Limb (tissue), 2 donors: ENCODE results near the gene DENND1A.
"Not testable (repeated sequence)": the region's sequence is repeated elsewhere in the genome, so short reads cannot be mapped to it uniquely, and the experiment has no call there.

ENCODE experiments used
- DNase-seq, 2 donors: peaks; one replicate each; pipeline ENCODE4 v3.0.0-alpha.2; 2016; ENCODE audit errors: extremely low spot score in 2 of 2

Gene DENND1A

DNA sequence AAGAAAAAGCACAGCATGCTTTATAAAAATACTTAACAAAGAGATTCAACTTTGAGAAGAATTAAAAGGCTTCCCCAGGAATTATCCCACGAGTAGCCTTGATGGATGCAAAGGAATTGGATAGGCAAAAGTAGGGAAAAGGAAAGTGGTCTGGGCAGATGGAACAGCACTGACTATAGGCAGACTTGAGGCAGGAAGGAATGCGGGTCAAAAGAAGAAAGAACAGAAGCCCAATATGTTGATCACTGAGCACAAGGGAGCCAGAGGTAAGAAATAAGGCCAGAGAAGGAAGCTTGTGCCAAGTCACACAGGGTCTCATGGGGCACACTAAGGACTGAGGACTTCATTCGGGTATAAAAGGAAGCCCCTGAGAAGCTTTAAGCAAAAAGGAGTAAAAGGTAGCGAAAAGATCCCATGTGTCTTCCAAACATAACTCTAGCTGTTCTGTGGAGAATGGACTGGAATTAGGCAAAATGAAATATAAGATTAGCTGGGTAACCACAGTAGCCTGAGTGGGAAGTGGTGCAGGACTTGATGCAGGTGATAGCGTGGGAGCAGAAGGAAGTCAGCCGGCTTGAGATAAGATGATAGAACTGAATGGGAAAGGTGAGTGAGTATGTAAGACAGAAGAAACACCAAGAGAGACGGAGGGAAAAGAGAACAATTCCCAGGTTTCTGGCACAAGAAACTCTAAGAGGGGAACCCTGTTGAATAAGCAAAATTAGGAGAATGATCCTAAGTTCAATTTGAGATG lies 106.6 kb downstream of the DENND1A start:
- no peak for DNase-seq

DNA sequence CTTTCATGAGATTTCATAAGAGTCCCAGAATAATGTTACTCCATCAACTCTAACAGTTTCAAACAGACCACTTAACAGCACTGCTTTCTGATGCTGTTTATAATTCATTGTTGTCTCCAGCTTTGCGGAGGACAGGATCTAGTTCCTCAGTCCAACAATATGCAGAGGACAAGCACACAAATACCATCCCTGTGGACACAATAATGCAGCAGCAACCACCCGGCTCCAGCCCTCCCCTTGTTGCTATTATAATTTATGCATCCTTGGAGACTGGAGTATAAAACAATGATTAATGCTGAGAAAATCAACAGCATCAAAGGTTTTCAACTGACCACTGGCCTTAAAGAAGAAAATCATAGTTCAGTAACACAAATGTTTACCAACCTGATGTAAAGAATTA lies 108.3 kb downstream of the DENND1A start:
- DNase-seq, result no peak

DNA sequence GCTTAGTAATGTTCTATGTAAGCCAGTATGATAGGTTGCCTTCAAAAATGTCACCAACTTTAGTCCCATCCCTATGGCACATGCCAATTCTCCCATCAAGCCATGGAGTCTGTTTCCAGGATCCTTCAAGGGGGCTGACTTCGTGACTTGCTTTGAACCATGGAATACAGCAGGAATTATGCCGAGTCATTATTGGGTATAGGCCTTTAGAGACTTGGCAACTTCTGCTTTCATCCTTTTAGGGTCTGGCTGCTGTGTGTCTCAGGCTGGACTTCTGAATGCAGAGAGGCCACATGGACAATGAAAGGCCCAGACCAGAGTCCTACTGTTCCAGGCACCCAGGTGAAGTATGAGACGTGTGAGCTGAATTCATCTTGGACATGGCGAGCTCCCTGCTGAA lies 109.8 kb downstream of the DENND1A start:
- DNase-seq, result no peak

DNA sequence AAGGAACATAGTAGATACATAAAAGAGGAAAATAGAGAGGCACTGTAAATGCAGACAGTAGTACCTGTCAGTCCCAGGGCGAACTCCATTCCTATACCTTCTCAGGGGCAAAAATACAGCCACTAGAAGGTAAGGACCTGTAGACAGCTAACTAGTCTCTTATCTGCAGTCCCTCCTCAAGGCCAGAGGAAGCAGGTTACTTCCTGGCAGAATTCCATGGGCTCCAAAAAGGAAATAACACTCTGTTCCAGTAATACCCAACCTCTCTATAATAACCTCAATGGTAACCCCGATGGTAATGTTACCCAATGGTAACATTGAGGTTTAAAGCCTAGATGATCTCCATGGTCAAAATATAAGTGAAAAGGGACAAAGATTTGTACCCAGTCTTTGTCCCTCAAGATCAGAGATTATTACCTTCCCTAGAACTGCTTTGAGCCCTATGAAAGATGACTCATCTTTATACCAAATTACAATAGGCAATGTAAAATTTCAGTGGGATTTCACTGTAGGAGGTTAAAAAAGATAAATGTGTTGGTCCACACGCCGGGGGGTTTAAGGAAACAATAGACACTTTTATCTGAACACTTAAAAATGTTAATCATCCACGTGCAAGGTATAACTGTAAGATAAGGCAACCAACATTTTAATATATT lies 113.0 kb downstream of the DENND1A start:
- DNase-seq, result no peak

DNA sequence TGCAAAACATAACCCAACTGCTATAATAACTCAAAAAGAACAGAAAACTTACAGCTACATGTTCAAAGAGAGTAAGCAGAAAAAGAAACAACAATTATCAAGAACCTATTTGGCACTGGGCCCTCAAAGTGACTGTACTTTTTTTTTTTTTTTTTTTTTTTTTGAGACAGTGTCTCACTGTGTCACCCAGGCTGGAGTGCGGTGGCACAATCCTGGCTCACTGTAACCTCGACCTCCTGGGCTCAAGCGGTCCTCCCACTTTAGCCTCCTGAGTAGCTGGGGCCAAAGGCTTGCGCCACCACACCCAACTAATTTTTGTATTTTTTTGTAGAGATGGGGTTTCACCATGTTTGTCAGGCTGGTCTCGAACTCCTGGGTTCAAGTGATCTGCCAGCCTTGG lies 114.1 kb downstream of the DENND1A start:
- DNase-seq, result not testable (repeated sequence)

DNA sequence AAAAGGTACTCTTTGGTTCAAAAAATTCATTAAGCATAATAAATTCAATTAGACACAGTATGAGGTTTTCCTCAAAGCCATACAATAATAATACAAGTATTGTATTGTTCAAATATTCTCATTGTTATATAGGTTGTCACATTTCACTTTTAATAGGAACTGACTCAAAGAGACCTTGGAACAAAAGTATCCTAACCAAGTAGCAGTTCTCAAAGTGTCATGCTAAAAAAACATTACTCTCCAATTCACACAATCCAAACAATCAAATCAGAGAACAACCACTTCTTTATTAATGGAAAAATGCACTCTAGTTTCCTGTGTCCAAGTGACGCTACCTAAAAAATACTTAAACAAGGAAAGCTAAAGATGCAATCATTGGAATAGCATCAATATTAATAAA lies 115.4 kb downstream of the DENND1A start:
- DNase-seq, result no peak

DNA sequence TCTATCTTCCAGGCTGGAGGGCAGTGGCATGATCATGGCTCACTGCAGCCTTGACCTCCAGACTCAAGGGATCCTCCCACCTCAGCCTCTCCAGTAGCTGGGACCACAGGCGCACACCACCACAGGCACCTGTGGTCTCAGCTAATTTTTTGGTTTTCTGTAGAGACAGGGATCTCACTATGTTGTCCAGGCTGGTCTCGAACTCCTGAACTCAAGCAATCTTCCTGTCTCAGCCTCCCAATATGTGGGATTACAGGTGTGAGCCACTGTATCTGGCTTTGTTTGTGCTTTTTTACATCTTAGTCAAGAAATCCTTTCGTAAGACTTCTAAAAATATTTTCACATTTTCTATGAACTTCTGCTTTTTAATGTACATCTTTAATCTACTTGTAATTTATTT lies 116.9 kb downstream of the DENND1A start:
- DNase-seq, result no peak

DNA sequence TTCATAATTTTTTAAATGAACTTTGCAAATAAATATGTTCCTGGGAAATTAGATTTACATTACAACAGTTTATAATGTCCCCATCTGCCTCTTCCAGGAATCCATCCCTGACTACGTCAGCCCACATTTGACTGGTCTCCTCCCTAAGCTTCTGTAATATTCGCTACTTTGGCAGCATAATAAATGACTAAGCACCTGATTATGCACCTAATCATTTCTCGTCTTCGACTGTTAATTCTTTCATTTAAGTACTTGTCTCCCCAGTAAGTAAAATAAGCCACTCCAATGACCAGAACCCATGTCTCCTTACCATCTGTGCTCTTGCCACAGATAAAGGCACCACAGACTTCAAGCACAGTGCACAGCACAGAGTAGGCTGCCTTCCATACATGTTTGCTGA lies 122.7 kb downstream of the DENND1A start:
- no peak for DNase-seq

DNA sequence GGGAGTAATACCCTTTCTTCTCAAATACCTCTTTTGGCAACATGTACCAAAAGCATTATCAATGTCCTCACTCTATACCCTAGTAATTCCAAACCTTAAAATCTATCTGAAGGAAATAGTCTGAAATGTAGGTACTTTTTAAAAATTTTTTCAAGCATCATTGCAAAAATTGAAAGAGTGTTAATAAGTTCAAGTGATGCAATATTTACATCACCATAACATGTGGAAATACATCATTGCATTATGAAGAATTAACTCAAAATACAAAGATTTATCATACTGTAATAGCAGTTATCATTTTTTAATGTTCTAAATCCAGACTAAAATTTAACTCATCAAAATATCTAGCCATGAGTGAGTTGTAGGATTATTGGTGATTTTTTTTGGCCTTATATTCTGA lies 123.1 kb downstream of the DENND1A start:
- no peak for DNase-seq

DNA sequence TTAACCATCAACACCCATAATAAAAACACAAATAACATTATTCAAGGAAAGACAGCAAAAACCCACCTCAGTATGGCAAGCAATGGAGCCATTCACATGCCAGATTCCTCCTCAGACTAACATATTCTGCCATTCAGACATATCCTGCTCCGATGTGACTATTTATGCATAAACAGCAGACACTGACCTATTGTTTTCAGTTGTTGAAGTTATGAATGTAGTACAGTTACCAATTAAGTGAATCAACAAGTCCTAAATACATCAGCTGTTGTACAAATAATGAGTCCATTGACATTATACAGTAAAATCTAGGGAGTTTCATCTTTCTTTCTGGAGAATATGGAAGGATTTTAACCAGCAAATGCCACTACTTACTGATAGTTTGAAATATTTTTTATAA lies 131.7 kb downstream of the DENND1A start:
- DNase-seq, result no peak

DNA sequence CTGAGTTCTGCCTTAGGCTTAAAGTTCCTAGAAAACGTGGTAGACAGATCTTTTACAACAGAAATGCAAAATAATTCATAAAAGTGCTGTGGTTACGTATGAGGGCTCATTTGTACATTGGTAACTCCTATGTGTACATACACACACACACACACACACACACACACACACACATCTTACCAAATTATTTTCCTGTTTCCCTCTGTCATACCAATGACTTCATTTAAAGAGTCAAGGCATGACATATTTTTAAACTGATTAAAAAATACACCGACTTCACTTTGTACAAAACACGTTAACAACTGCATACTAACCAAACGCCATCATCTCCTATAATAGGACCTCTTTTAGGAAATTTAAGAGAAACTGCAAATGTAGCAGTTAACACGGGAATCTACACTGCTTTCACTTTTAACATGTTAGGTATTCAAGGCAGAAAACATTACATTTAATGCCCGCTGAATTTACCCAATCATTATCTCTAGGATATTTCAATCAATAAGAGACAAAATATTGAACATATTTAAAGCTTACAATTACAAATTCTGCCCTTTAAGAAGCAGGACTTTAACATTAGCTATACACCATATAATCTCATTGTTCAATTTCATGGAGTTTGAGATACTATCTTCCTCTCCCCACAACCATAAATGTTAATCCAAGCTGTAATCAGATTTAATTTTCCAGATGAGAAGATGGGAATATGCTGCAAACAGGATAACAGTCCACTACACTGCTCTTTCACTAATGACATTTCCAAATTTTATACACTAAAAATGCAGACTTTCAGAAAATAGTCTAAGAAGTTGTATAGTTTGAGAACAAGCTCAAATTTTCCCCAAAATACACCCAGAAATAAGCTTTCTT lies 133.1 kb downstream of the DENND1A start:
- DNase-seq, result no peak

DNA sequence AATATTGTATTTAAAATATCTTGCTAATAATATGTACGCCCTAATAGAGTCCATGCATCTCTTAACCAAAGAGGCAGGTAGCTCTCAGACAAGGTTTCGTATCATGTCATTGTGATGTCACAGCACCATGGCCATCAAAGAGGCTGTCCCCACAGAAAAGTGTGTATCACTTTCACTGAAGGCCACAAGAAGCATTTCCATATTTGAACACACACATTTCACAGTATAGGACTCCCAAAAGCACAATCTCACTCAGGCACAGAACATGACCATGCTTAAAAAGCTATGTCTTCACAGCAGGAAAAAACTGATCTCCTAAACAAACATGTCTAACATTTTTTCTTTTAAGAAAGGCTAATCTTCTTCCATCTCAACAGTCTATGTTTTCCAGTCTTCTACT lies 133.8 kb downstream of the DENND1A start:
- no peak for DNase-seq

DNA sequence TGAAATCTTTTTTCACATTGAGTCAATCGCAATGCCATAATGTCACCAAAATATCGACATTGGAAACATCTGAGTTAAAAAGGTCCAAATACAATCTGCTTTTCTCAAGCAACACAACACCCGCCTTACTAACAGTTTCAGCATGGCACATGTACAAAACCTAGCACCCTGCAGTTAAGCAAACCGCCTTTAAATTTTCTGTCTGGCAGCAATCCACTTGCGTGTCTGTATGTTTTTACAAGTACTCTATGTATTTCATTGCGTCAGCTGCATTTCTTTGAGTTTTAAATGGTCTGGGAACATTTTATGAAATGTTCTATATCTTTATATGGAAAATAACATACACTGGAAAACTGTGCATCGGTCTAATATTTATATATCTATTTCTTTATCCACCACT lies 134.6 kb downstream of the DENND1A start:
- peak in 1 of 2 donors; percentile 21 for DNase-seq

DNA sequence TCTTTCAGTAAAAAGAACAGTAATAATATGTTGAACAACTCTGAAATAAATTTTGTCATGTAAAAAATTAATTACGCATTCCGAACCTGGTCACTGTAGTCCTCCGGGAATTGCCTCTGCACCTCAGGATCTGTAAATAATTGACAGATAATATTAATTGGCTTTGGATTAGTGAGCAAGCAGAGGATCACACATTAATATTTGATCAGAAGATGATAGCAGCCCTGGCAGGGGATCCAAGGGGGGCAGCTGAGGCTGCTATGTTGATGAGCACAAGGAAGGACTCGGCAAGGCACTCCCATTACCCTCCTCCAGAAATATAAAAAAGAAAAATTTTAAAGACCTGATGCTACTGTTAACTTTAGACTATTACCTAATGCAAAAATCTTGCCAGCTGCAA lies 137.4 kb downstream of the DENND1A start:
- no peak for DNase-seq

DNA sequence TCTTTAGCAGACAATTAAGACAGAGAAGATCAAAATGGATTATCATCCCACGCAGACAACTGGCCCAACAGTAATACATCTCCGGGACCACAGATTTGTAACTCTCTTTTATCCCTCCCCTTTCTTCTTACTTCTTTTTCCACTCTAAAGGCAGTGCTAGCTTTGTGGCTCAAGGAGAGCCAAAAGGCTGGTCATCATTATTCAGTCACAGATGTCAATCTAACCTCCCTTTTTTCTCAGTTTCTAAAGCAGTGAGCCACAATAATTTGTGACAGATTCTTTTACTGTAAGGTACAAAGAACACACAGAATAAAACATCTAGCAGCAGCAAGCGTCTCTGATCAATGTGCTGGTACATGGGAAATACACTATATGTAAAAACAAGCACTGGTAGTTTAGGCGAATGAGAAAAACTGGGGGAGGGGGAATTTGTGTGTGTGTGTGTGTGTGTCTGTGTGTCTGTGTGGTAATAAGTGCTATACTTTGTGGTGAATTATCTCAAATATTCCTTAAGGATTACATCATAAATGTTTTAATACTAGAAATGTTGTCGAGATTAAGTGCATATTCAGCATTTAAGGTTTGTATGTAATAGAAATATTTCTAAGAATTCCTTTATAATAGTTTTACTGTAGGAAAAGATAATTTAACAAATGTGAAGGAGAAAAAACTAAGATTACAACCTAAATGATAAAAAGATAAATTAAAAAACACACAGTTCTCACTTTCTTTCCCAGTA lies 140.2 kb downstream of the DENND1A start:
- DNase-seq, result no peak

DNA sequence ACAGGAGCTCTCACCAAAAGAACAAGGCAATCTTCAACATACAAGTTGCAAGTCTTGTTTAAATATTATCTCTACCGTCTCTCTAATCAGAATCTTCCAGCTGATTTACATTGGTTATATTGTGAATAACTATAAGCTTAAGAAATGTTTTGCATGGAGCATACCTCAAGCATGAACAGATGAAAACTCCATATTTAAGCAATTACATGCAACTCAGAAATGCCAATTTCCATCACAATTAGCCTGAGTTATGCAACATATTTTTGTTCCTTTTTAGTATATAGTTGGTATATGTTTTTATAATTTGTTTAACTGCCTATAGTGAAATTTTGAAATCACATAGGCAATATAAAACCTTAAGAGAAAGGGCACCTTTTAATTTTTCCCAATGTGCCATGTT lies 142.5 kb downstream of the DENND1A start:
- no peak for DNase-seq

DNA sequence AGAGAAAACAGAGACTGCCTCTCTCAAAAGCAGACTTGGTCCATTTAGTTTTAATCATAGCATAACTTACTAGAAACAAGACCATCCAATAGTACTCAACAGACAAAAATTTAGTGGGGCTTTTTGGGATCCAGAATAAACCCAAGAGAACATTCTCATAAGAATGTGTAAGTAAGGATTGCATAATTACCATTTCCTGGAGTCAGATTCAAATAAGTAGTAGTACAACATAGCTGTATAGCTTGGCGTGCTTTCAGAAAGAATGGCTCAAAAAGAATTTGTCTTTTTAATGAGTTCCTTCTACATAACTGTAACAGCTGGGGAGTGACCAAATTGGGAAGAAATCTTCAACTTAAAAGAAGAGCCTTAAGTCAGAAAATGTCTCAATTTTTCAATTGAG lies 145.4 kb downstream of the DENND1A start:
- DNase-seq, result no peak

DNA sequence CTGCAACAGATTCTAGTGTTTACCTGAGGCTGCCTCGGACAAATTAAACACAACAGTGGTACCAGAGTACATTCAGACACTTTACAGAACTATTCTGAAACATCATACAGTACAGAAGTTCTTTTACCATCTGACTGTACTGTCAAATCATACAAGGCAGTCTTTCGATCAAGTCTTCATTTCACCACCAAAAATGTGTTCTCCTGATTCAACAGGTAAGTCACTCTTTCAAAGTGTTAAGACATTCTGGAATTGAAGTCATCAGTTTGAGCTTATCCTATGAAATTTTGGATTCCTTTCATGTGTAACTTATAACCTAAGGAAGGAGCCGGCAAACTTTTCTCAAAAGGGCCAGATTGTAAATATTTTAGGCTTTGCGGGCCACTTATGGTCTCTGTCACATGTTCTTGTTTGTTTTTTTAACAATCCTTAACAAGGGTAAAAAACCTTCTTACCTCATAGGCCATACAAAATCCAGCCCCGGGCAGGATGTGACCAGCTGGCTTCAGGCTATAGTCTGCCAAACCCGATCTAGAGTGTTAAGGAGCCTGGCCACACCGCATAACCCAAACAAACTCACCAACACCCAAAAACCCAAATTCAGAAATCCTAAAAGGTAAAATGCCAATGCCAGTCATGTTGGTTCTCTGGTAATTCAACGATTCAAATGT lies 151.6 kb downstream of the DENND1A start:
- no peak for DNase-seq

DNA sequence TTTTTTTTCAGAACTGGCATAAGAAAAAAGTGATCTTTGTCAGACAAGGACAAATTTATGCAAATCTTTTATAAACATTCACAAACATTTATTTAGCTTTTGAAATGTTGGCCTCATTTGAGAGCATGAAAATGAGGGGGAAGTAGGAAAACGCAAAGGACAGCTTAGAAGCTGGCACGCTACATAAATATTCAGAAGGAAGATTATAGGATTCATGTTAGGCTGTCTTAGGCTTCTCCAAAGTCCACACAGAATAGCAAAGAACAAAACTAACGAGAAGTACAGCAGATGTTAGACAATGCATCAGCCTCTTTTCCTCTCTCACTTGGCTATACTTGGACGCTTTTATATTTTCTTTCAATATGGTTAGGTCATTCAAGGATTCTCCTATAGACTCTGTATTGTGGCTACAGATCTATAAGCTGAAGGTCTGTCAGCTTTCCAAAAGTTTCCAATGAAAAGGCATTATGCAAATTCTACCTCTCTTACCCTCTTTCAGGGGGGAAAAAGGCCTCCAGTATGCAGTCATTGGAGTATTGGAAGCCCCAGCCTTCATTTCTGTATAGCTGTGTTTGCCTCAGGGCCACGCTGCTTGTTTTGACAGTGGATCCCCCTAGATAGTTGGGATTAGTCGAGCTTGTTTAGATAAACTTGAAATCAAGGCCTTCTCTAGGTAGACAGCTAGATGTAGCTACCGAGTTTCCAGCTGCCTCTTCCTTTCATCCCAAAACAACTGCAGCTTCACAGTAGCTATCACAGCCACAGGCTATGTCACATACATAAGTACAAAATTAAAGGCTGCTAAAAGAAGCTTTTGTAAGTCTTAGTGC lies 153.0 kb downstream of the DENND1A start:
- no peak for DNase-seq
